Memory B cell (primary cell): ENCODE results near the gene ITM2C.

Source experiments
- ATAC-seq: fragments of 150-1000 bp; cut with Tn5 transposase; 2 replicates; pipeline ENCODE4 v1.10.0; 2021; ENCODE audit warnings: low read depth, mild to moderate bottlenecking, moderate library complexity
- DNase-seq, 2 donors: peaks; one replicate each; pipeline ENCODE4 v3.0.0; 2022; ENCODE audit warnings: low spot score in 2 of 2
- H3K27ac Mint-ChIP-seq: one replicate; pipeline ENCODE4 v1.8.0; 2022; ENCODE audit warnings: mild to moderate bottlenecking, moderate library complexity, mixed read lengths
- H3K27me3 Mint-ChIP-seq: one replicate; pipeline ENCODE4 v1.8.0; 2022; ENCODE audit warnings: mixed read lengths
- H3K36me3 Mint-ChIP-seq: one replicate; pipeline ENCODE4 v1.8.0; 2022; ENCODE audit warnings: mild to moderate bottlenecking, mixed read lengths
- H3K4me1 Mint-ChIP-seq: one replicate; pipeline ENCODE4 v1.8.0; 2022; ENCODE audit warnings: mixed read lengths
- H3K4me3 Mint-ChIP-seq: one replicate; pipeline ENCODE4 v1.8.0; 2022; ENCODE audit warnings: mild to moderate bottlenecking, moderate library complexity, mixed read lengths
- H3K9me3 Mint-ChIP-seq: one replicate; pipeline ENCODE4 v1.8.0; 2022; ENCODE audit warnings: mixed read lengths

ITM2C gene

GRCh38 chr2:230830428-230830827 is 34.3 kb upstream of the ITM2C start:
- H3K27ac Mint-ChIP-seq: no peak overlapping the region
- peaks cover 2% of the 10 kb centered on the region for H3K36me3 Mint-ChIP-seq
- H3K4me1 Mint-ChIP-seq: peaks cover 3% of the 10 kb centered on the region
- DNase-seq: no peak
- H3K9me3 Mint-ChIP-seq: no peaks in the 10 kb centered on the region
- H3K27me3 Mint-ChIP-seq: peaks cover 16% of the 10 kb centered on the region
- H3K4me3 Mint-ChIP-seq: no peak overlapping the region
- ATAC-seq: no peak

- Mint-ChIP-seq H3K4me1 (no peaks in the 10 kb centered on the region), H3K27ac (no peak overlapping the region), H3K4me3 (no peak overlapping the region), H3K27me3 (peaks cover 3% of the 10 kb centered on the region), H3K36me3 (peaks cover 3% of the 10 kb centered on the region), H3K9me3 (peaks cover 2% of the 10 kb centered on the region)
- DNase-seq (no peak), ATAC-seq (no peak)
These were observed 24.4 kb upstream of the ITM2C start for GRCh38 chr2:230840301-230840700.

- ATAC-seq: no peak
- H3K4me3 Mint-ChIP-seq: no peak overlapping the region
- H3K27me3 Mint-ChIP-seq: peaks cover 3% of the 10 kb centered on the region
- H3K27ac Mint-ChIP-seq: no peak overlapping the region
- DNase-seq: no peak
- H3K4me1 Mint-ChIP-seq: no peaks in the 10 kb centered on the region
- peaks cover 3% of the 10 kb centered on the region for H3K36me3 Mint-ChIP-seq
- peaks cover 2% of the 10 kb centered on the region for H3K9me3 Mint-ChIP-seq
These were observed 22.3 kb upstream of the ITM2C start for GRCh38 chr2:230842473-230842872.

- H3K27me3 Mint-ChIP-seq: peaks cover 3% of the 10 kb centered on the region
- H3K27ac Mint-ChIP-seq: no peak overlapping the region
- peaks cover 2% of the 10 kb centered on the region for H3K4me1 Mint-ChIP-seq
- DNase-seq (no peak), ATAC-seq (no peak)
- no peak overlapping the region for H3K4me3 Mint-ChIP-seq
- peaks cover 3% of the 10 kb centered on the region for H3K36me3 Mint-ChIP-seq
- peaks cover 2% of the 10 kb centered on the region for H3K9me3 Mint-ChIP-seq
These were observed 21.6 kb upstream of the ITM2C start for GRCh38 chr2:230843132-230843531.

- no peak overlapping the region for H3K4me3 Mint-ChIP-seq
- no peak for ATAC-seq
- peaks cover 5% of the 10 kb centered on the region for H3K4me1 Mint-ChIP-seq
- H3K27me3 Mint-ChIP-seq: peaks cover 8% of the 10 kb centered on the region
- DNase-seq: no peak
- no peaks in the 10 kb centered on the region for H3K36me3 Mint-ChIP-seq
- H3K9me3 Mint-ChIP-seq: no peaks in the 10 kb centered on the region
- no peak overlapping the region for H3K27ac Mint-ChIP-seq
These were observed 18.4 kb upstream of the ITM2C start for GRCh38 chr2:230846360-230846759.

GRCh38 chr2:230847883-230848388 is 16.8 kb upstream of the ITM2C start:
- ATAC-seq: peak; percentile 96

GRCh38 chr2:230849633-230850357 is 14.9 kb upstream of the ITM2C start:
- peak; percentile 62 for ATAC-seq
- peak; percentile 74 to 81 for DNase-seq
- Mint-ChIP-seq H3K27ac (no peak overlapping the region), H3K9me3 (no peaks in the 10 kb centered on the region), H3K4me1 (peaks cover 5% of the 10 kb centered on the region), H3K36me3 (no peaks in the 10 kb centered on the region), H3K4me3 (no peak overlapping the region), H3K27me3 (peaks cover 7% of the 10 kb centered on the region)

More at GRCh38 chr2:230847883-230848388, 16.8 kb upstream of the ITM2C start:
- peaks cover 5% of the 10 kb centered on the region for H3K4me1 Mint-ChIP-seq
- H3K27me3 Mint-ChIP-seq: peaks cover 8% of the 10 kb centered on the region
- no peaks in the 10 kb centered on the region for H3K36me3 Mint-ChIP-seq
- no peak overlapping the region for H3K27ac Mint-ChIP-seq
- peak overlapping the region; percentile 41 for H3K4me3 Mint-ChIP-seq
- peak; percentile 88 to 94 for DNase-seq
- H3K9me3 Mint-ChIP-seq: no peaks in the 10 kb centered on the region

- no peak overlapping the region for H3K27ac Mint-ChIP-seq
- peaks cover 7% of the 10 kb centered on the region for H3K27me3 Mint-ChIP-seq
- H3K4me3 Mint-ChIP-seq: no peak overlapping the region
- no peaks in the 10 kb centered on the region for H3K36me3 Mint-ChIP-seq
- DNase-seq: no peak
- no peak for ATAC-seq
- H3K4me1 Mint-ChIP-seq: peaks cover 5% of the 10 kb centered on the region
- H3K9me3 Mint-ChIP-seq: no peaks in the 10 kb centered on the region
These were observed 14.4 kb upstream of the ITM2C start for GRCh38 chr2:230850358-230850658.

GRCh38 chr2:230852113-230852512 is 12.6 kb upstream of the ITM2C start:
- Mint-ChIP-seq H3K9me3 (no peaks in the 10 kb centered on the region), H3K27me3 (peaks cover 11% of the 10 kb centered on the region), H3K4me3 (no peak overlapping the region), H3K27ac (no peak overlapping the region), H3K4me1 (peaks cover 5% of the 10 kb centered on the region), H3K36me3 (no peaks in the 10 kb centered on the region)
- ATAC-seq (no peak), DNase-seq (no peak)

- DNase-seq (no peak), ATAC-seq (no peak)
- H3K4me1 Mint-ChIP-seq: peaks cover 26% of the 10 kb centered on the region
- no peaks in the 10 kb centered on the region for H3K9me3 Mint-ChIP-seq
- H3K4me3 Mint-ChIP-seq: no peak overlapping the region
- peak overlapping the region; percentile 4 for H3K27ac Mint-ChIP-seq
- peaks cover 10% of the 10 kb centered on the region for H3K27me3 Mint-ChIP-seq
- no peaks in the 10 kb centered on the region for H3K36me3 Mint-ChIP-seq
These were observed 3.0 kb upstream of the ITM2C start for GRCh38 chr2:230861552-230862255.

GRCh38 chr2:230862292-230862691 is 2.5 kb upstream of the ITM2C start:
- no peaks in the 10 kb centered on the region for H3K9me3 Mint-ChIP-seq
- H3K27me3 Mint-ChIP-seq: peaks cover 7% of the 10 kb centered on the region
- ATAC-seq (no peak), DNase-seq (no peak)
- no peak overlapping the region for H3K4me3 Mint-ChIP-seq
- H3K27ac Mint-ChIP-seq: no peak overlapping the region
- H3K4me1 Mint-ChIP-seq: peaks cover 32% of the 10 kb centered on the region
- no peaks in the 10 kb centered on the region for H3K36me3 Mint-ChIP-seq

- no peak overlapping the region for H3K27ac Mint-ChIP-seq
- H3K4me3 Mint-ChIP-seq: peak overlapping the region; percentile 63
- H3K36me3 Mint-ChIP-seq: no peaks in the 10 kb centered on the region
- ATAC-seq (no peak), DNase-seq (no peak)
- H3K27me3 Mint-ChIP-seq: peaks cover 4% of the 10 kb centered on the region
- peaks cover 32% of the 10 kb centered on the region for H3K4me1 Mint-ChIP-seq
- no peaks in the 10 kb centered on the region for H3K9me3 Mint-ChIP-seq
These were observed 1.7 kb upstream of the ITM2C start for GRCh38 chr2:230863031-230863430.

- Mint-ChIP-seq H3K36me3 (no peaks in the 10 kb centered on the region), H3K4me3 (peak overlapping the region; percentile 99), H3K9me3 (no peaks in the 10 kb centered on the region), H3K4me1 (peaks cover 36% of the 10 kb centered on the region), H3K27me3 (peaks cover 4% of the 10 kb centered on the region), H3K27ac (no peak overlapping the region)
- DNase-seq (no peak), ATAC-seq (no peak)
These were observed 1.2 kb upstream of the ITM2C start for GRCh38 chr2:230863442-230864121.

GRCh38 chr2:230864122-230864604 is 579 bp upstream of the ITM2C start:
- H3K27ac Mint-ChIP-seq: peak overlapping the region; percentile 81

More at GRCh38 chr2:230864122-230864604, 579 bp upstream of the ITM2C start:
- DNase-seq (no peak), ATAC-seq (no peak)
- Mint-ChIP-seq H3K27me3 (peaks cover 4% of the 10 kb centered on the region), H3K9me3 (no peaks in the 10 kb centered on the region), H3K4me1 (peaks cover 39% of the 10 kb centered on the region), H3K4me3 (peak overlapping the region; percentile 99), H3K36me3 (peaks cover 3% of the 10 kb centered on the region)
